Fibroblast of skin of abdomen (primary cell): Measurements from ENCODE around the gene ERBB4.
"Not testable (repeated sequence)": the region's sequence is repeated elsewhere in the genome, so short reads cannot be mapped to it uniquely, and the experiment has no call there.

Source experiments
- DNase-seq: peaks from one replicate; pipeline ENCODE4 v3.0.0-alpha.2; 2013

ERBB4 gene

GRCh38 chr2:212042562-212042961 lies 496.0 kb downstream of the ERBB4 start:
- DNase-seq: no peak

- no peak for DNase-seq
Measured at GRCh38 chr2:212037062-212037461, 501.5 kb downstream of the ERBB4 start.

GRCh38 chr2:212034841-212035585 lies 503.6 kb downstream of the ERBB4 start:
- no peak for DNase-seq

GRCh38 chr2:212033888-212034287 lies 504.7 kb downstream of the ERBB4 start:
- no peak for DNase-seq

- no peak for DNase-seq
Measured at GRCh38 chr2:212032536-212033219, 505.9 kb downstream of the ERBB4 start.

- peak; percentile 70 for DNase-seq
Measured at GRCh38 chr2:212032032-212032431, 506.6 kb downstream of the ERBB4 start.

GRCh38 chr2:212030709-212031108 lies 507.9 kb downstream of the ERBB4 start:
- DNase-seq: no peak

- no peak for DNase-seq
Measured at GRCh38 chr2:212028798-212029394, 509.7 kb downstream of the ERBB4 start.

- DNase-seq: no peak
Measured at GRCh38 chr2:212027681-212028628, 510.6 kb downstream of the ERBB4 start.

- DNase-seq: no peak
Measured at GRCh38 chr2:212024040-212024439, 514.6 kb downstream of the ERBB4 start.

GRCh38 chr2:212022966-212023365 lies 515.6 kb downstream of the ERBB4 start:
- no peak for DNase-seq

- DNase-seq: peak; percentile 81
Measured at GRCh38 chr2:212021947-212022346, 516.7 kb downstream of the ERBB4 start.

GRCh38 chr2:212015588-212015987 lies 523.0 kb downstream of the ERBB4 start:
- DNase-seq: no peak

- no peak for DNase-seq
Measured at GRCh38 chr2:212013626-212014025, 525.0 kb downstream of the ERBB4 start.

GRCh38 chr2:212010305-212010704 lies 528.3 kb downstream of the ERBB4 start:
- not testable (repeated sequence) for DNase-seq

GRCh38 chr2:212007972-212008371 lies 530.6 kb downstream of the ERBB4 start:
- DNase-seq: no peak

- peak; percentile 18 for DNase-seq
Measured at GRCh38 chr2:212005085-212005671, 533.4 kb downstream of the ERBB4 start.

GRCh38 chr2:212001325-212001724 lies 537.3 kb downstream of the ERBB4 start:
- DNase-seq: no peak

GRCh38 chr2:211996857-211997256 lies 541.7 kb downstream of the ERBB4 start:
- DNase-seq: no peak

GRCh38 chr2:211994806-211995205 lies 543.8 kb downstream of the ERBB4 start:
- no peak for DNase-seq

GRCh38 chr2:211990335-211990734 lies 548.3 kb downstream of the ERBB4 start:
- DNase-seq: no peak

- DNase-seq: no peak
Measured at GRCh38 chr2:211986313-211986712, 552.3 kb downstream of the ERBB4 start.
